Subcutaneous abdominal adipose tissue (tissue), 5 donors: ENCODE data around the gene CENPP.
A peak's percentile ranks its signal among the peaks of the same experiment; 100 is the strongest.

Experiments used
- H3K27ac ChIP-seq: one replicate; pipeline ENCODE4 v1.7.0; 2013; ENCODE audit warnings: low read depth, mild to moderate bottlenecking, inconsistent platforms, low read length, moderate library complexity
- H3K27me3 ChIP-seq, 5 donors: one replicate each; pipeline ENCODE4 v1.7.0; 2013; ENCODE audit warnings: low read length in 5 of 5, inconsistent platforms in 1 of 5; ENCODE audit not compliant: control insufficient read depth in 5 of 5, insufficient read depth in 4 of 5
- H3K36me3 ChIP-seq, 5 donors: one replicate each; pipeline ENCODE4 v1.7.0; 2013; ENCODE audit warnings: low read length in 5 of 5; ENCODE audit not compliant: control insufficient read depth in 5 of 5, insufficient read depth in 5 of 5
- H3K4me1 ChIP-seq, 5 donors: one replicate each; pipeline ENCODE4 v1.7.0; 2013; ENCODE audit warnings: low read length in 5 of 5, mild to moderate bottlenecking in 3 of 5, moderate library complexity in 1 of 5; ENCODE audit not compliant: control insufficient read depth in 5 of 5, insufficient read depth in 5 of 5
- H3K4me3 ChIP-seq, 5 donors: one replicate each; pipeline ENCODE4 v1.7.0; 2013; ENCODE audit warnings: low read length in 5 of 5, low read depth in 1 of 5
- H3K9ac ChIP-seq, 5 donors: one replicate each; pipeline ENCODE4 v1.7.0; 2013; ENCODE audit warnings: low read length in 5 of 5, mild to moderate bottlenecking in 4 of 5, moderate library complexity in 3 of 5
- H3K9me3 ChIP-seq, 5 donors: one replicate each; pipeline ENCODE4 v1.7.0; 2013; ENCODE audit warnings: low read length in 5 of 5; ENCODE audit not compliant: control insufficient read depth in 5 of 5
- donor health status: healthy.
- donor health status: healthy.
- donor health status: healthy.
- donor health status: healthy.
- donor health status: healthy.

Gene CENPP

DNA sequence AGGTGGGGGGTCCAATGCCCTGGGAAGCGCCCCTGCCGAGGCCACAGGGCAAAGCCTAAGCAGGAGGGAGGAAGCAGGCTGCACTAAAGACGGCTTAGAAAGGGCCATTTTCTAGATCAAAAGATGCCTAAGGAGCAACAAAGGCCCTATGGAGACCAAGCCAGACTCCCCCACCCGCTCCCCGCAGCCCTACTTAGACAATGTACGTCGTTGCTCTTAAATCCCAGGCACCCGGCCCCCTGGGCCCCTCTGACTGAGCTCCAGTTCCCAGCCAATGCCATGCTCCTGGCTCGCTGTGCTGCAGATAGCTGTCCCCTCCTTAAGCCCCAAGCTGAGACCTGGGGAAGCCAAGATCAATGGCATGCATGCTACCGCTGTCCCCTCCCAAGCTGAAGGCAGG lies 333.8 kb downstream of the CENPP start:
- H3K36me3 ChIP-seq: peaks cover 0 to 44% (median 31%) of the 10 kb centered on the region in 5 donors

DNA sequence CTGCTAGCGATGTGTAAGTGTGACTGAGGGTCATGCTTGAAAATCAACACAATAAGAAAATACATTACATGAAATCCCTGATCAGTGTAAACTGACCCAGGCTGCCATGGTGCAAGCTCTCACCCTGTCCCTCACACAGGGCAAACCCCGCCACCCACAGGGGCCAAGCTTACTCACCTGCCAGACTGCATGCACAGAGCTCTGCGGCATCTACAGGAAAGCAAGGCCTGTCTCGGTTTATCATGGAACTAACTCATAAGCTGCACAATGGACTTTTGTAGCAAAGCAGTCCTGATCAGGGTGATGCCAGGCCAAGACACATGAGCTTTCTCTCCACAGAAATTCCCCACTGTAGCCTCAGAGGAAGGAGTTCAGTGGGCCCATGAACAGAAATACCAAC lies 334.5 kb downstream of the CENPP start:
- Histone ChIP-seq H3K4me3 (no peak overlapping the region), H3K4me1 (peaks cover 0 to 3% (median 0%) of the 10 kb centered on the region in 5 donors), H3K9ac (no peak overlapping the region), H3K27me3 (no peaks in the 10 kb centered on the region), H3K36me3 (peaks cover 0 to 38% (median 24%) of the 10 kb centered on the region in 5 donors), H3K9me3 (no peaks in the 10 kb centered on the region), H3K27ac (no peak overlapping the region)

More for the DNA sequence above, 333.8 kb downstream of the CENPP start:
- Histone ChIP-seq H3K27ac (no peak overlapping the region), H3K4me3 (no peak overlapping the region), H3K9ac (no peak overlapping the region), H3K4me1 (peaks cover 0 to 10% (median 6%) of the 10 kb centered on the region in 5 donors), H3K9me3 (no peaks in the 10 kb centered on the region), H3K27me3 (no peaks in the 10 kb centered on the region)

GRCh38 chr9:92661127-92661526 lies 335.4 kb downstream of the CENPP start:
- no peak overlapping the region for H3K9ac ChIP-seq
- H3K4me1 ChIP-seq: no peaks in the 10 kb centered on the region
- no peak overlapping the region for H3K4me3 ChIP-seq
- no peaks in the 10 kb centered on the region for H3K9me3 ChIP-seq
- no peak overlapping the region for H3K27ac ChIP-seq
- peaks cover 0 to 34% (median 18%) of the 10 kb centered on the region in 5 donors for H3K36me3 ChIP-seq
- H3K27me3 ChIP-seq: no peaks in the 10 kb centered on the region

DNA sequence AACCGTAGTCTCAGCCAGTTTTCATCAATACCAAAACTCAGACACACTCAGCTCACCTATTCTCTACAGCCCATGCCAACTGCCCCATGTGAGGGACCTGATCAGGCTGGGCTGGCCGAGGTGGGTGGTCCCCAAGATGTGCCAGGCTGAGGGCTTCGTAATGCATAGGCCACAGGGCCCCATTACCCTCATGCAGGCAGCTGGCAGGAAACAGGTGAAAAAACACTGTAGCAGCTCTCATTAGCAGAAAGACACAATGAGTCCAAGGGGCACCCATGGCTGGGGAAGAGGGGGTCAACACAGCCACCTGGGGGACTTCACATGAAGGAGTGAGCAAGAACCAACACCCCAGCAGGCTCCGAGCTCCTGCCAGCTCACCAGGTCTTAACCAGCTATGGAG lies 336.0 kb downstream of the CENPP start:
- Histone ChIP-seq H3K9me3 (no peaks in the 10 kb centered on the region), H3K9ac (no peak overlapping the region), H3K4me1 (no peaks in the 10 kb centered on the region), H3K27ac (no peak overlapping the region), H3K4me3 (no peak overlapping the region), H3K27me3 (no peaks in the 10 kb centered on the region), H3K36me3 (peaks cover 0 to 34% (median 17%) of the 10 kb centered on the region in 5 donors)

GRCh38 chr9:92663126-92663525 lies 337.4 kb downstream of the CENPP start:
- Histone ChIP-seq H3K27ac (no peak overlapping the region), H3K9me3 (no peaks in the 10 kb centered on the region), H3K9ac (no peak overlapping the region), H3K36me3 (peaks cover 0 to 24% (median 15%) of the 10 kb centered on the region in 5 donors), H3K4me3 (no peak overlapping the region), H3K4me1 (no peaks in the 10 kb centered on the region), H3K27me3 (no peaks in the 10 kb centered on the region)

- H3K4me1 ChIP-seq: peaks cover 0 to 8% (median 6%) of the 10 kb centered on the region in 5 donors
- no peaks in the 10 kb centered on the region for H3K27me3 ChIP-seq
- H3K4me3 ChIP-seq: no peak overlapping the region
- H3K9ac ChIP-seq: no peak overlapping the region
- H3K36me3 ChIP-seq: peaks cover 0 to 21% (median 13%) of the 10 kb centered on the region in 5 donors
- H3K27ac ChIP-seq: no peak overlapping the region
- H3K9me3 ChIP-seq: no peaks in the 10 kb centered on the region
Measured at GRCh38 chr9:92663951-92664350, 338.2 kb downstream of the CENPP start.

DNA sequence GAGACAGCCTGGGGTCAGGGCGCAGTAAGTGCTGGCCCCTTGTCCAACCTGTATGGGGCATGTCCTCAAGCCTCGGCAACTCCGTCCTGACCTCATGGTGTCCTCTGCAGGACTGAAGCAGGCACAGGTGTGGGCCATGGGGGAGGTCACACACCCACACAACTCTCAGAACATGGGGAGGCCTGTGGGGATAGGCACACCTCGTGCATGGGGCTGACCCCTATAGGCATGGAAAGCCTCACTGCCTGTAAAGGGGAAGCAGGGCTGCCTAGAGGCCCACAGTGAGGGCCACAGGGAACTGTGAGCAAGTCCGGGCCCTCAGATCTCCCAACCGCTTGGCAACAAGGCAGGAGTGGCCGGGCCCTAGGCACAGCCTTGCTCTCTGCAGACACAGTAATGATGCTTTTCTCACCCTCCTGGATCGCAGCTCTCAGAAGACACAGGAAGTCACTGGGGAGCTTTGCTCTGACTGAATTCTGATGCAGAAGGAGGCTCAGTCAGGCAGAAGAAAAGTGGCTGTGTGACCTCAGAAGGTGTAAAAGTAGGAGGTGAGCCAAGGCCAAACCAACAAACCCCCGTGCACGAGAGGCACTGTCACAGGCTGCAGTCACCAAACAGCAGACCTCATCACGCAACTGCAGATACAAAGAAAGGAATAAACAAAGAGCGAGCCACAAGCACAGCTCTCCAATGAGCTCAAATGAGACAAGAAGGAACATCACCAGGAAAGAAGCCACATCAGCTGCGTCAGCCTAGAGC lies 338.8 kb downstream of the CENPP start:
- H3K9ac ChIP-seq: no peak overlapping the region
- H3K4me1 ChIP-seq: peaks cover 0 to 14% (median 13%) of the 10 kb centered on the region in 5 donors
- H3K27ac ChIP-seq: no peak overlapping the region
- no peaks in the 10 kb centered on the region for H3K9me3 ChIP-seq
- H3K27me3 ChIP-seq: no peaks in the 10 kb centered on the region
- no peak overlapping the region for H3K4me3 ChIP-seq
- H3K36me3 ChIP-seq: peaks cover 0 to 21% (median 13%) of the 10 kb centered on the region in 5 donors

- no peak overlapping the region for H3K27ac ChIP-seq
Measured at GRCh38 chr9:92665836-92666235, 340.1 kb downstream of the CENPP start.

DNA sequence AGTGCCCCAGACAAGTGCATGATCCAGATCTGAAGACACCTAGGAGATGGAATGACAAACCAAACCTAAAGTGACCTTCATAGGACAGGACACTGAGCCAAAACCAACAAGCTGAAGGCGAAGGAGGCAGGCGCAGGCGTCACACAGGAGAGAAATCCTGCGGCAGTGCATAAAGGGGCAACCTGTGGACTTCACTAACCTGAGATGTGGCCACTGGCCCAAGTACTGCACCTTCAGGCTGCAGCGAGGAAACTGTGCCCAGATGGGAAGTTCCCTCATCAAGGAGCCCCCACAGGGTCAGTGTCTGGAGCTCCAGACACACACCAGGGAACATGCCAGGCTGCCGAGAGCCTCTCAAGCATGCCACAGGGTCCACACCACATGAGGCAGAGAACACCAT lies 340.5 kb downstream of the CENPP start:
- Histone ChIP-seq H3K9me3 (no peaks in the 10 kb centered on the region), H3K4me1 (peaks cover 0 to 24% (median 17%) of the 10 kb centered on the region in 5 donors), H3K36me3 (peaks cover 0 to 21% (median 13%) of the 10 kb centered on the region in 5 donors), H3K27me3 (no peaks in the 10 kb centered on the region), H3K4me3 (no peak overlapping the region), H3K9ac (peak overlapping the region in 1 of 5 donors; percentile 1), H3K27ac (no peak overlapping the region)

More at GRCh38 chr9:92665836-92666235, 340.1 kb downstream of the CENPP start:
- Histone ChIP-seq H3K27me3 (no peaks in the 10 kb centered on the region), H3K9ac (peak overlapping the region in 1 of 5 donors; percentile 1), H3K9me3 (no peaks in the 10 kb centered on the region), H3K4me3 (no peak overlapping the region), H3K36me3 (peaks cover 0 to 21% (median 13%) of the 10 kb centered on the region in 5 donors), H3K4me1 (peaks cover 0 to 20% (median 13%) of the 10 kb centered on the region in 5 donors)

- no peak overlapping the region for H3K9ac ChIP-seq
- peaks cover 0 to 26% (median 21%) of the 10 kb centered on the region in 5 donors for H3K4me1 ChIP-seq
- peaks cover 0 to 21% (median 13%) of the 10 kb centered on the region in 5 donors for H3K36me3 ChIP-seq
- no peak overlapping the region for H3K4me3 ChIP-seq
- H3K27ac ChIP-seq: no peak overlapping the region
- H3K27me3 ChIP-seq: no peaks in the 10 kb centered on the region
- H3K9me3 ChIP-seq: no peaks in the 10 kb centered on the region
Measured at GRCh38 chr9:92666912-92667532, 341.3 kb downstream of the CENPP start.
